IPS-18c (cell line): ENCODE measurements around the gene PIK3R2.
A peak's percentile ranks its signal among the peaks of the same experiment; 100 is the strongest.

Experiments used
- H3K4me3 ChIP-seq: 2 replicates; pipeline ENCODE4 v1.7.0; 2013; ENCODE audit warnings: low read depth, mild to moderate bottlenecking, low read length, moderate library complexity; ENCODE audit not compliant: insufficient read depth
- H3K9me3 ChIP-seq: one replicate; pipeline ENCODE4 v1.6.1; 2013; ENCODE audit warnings: mild to moderate bottlenecking, low read length, moderate library complexity; ENCODE audit not compliant: control insufficient read depth, insufficient read depth

Gene PIK3R2

GRCh38 chr19:18160971-18161635, 8.1 kb downstream of the PIK3R2 start:
- H3K4me3 ChIP-seq, result peak overlapping the region; percentile 20; the same call in 1 of the 2 replicates
- no peaks in the 10 kb centered on the region for H3K9me3 ChIP-seq

DNA sequence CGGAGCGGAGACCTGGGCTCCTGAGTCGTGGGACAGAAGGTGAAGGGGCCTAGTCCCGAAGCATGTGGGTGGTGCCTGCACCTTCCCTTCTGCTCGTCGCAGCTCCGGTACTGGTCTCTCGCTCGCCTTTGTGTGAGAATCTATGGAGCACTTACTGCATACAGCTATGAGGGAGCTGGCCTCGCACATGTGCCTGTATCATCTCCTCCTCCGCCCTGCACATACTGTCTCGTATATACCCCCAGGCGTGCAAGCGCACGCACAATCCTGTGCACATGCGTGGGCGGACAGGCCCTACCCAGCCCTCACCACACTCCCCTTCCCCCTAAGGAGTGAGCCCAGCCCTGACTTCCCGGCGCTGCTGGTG, 8.7 kb downstream of the PIK3R2 start:
- H3K9me3 ChIP-seq, result no peaks in the 10 kb centered on the region
- H3K4me3 ChIP-seq, result no peak overlapping the region

DNA sequence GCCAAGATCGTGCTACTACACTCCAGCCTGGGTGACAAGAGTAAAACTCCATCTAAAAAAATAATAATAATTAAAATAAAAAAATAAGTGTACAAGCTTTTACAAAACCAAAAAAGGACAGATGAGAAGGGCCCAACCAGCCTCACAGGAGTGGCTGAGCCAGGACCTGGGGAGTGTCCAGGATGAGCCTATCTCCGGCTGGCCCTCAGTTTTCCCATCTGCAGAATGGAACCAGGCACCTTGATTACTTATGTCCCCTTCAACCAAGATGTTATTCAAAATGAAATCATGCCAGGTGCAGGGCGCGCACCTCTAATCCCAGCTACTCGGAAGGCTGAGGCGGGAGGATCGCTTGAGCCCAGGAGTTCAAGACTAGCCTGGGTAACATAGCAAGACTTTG, 11.1 kb downstream of the PIK3R2 start:
- H3K4me3 ChIP-seq, result no peak overlapping the region
- no peaks in the 10 kb centered on the region for H3K9me3 ChIP-seq

- Histone ChIP-seq H3K9me3 (no peaks in the 10 kb centered on the region), H3K4me3 (no peak overlapping the region)
Observed at GRCh38 chr19:18165794-18166544, 13.0 kb downstream of the PIK3R2 start.

- Histone ChIP-seq H3K4me3 (no peak overlapping the region), H3K9me3 (no peaks in the 10 kb centered on the region)
Observed at GRCh38 chr19:18167011-18167410, 14.0 kb downstream of the PIK3R2 start.

DNA sequence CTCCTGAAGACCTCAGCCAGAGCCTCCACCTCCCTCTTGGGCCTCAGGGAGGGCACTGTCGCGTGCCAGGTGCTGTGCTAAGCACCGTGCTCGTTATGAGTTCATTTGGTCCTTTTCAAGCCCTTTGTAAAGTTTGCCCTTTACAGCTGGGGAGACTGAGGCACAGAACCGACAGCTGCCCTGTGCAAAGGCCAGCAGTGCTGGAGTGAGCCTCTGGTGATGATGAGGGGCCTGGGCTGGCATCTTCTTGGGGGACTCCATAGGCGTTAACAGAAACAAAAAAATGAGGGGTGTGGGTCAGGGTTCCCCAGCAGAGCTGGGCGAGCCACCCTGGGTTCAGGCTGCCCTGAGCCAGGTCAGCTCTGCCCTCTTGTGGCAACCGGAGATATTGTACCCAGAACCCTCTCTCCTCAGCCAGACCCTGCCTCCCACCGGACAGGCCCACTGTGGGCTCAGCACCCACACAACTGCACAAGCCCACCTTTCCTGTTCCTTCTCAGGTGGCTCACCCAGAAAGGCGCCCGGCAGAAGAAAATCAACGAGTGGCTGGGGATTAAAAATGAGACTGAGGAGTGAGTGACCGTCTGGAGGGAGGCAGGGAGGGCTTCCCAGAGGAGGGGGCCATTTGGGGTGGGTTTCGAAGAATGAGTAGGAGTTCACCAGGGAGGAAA, 15.1 kb downstream of the PIK3R2 start:
- no peak overlapping the region for H3K4me3 ChIP-seq

GRCh38 chr19:18168673-18169381, 15.9 kb downstream of the PIK3R2 start:
- Histone ChIP-seq H3K9me3 (no peaks in the 10 kb centered on the region), H3K4me3 (no peak overlapping the region)

More for the DNA sequence above, 15.1 kb downstream of the PIK3R2 start:
- no peaks in the 10 kb centered on the region for H3K9me3 ChIP-seq

- Histone ChIP-seq H3K4me3 (no peak overlapping the region), H3K9me3 (no peaks in the 10 kb centered on the region)
Observed at GRCh38 chr19:18170714-18171255, 17.8 kb downstream of the PIK3R2 start.

DNA sequence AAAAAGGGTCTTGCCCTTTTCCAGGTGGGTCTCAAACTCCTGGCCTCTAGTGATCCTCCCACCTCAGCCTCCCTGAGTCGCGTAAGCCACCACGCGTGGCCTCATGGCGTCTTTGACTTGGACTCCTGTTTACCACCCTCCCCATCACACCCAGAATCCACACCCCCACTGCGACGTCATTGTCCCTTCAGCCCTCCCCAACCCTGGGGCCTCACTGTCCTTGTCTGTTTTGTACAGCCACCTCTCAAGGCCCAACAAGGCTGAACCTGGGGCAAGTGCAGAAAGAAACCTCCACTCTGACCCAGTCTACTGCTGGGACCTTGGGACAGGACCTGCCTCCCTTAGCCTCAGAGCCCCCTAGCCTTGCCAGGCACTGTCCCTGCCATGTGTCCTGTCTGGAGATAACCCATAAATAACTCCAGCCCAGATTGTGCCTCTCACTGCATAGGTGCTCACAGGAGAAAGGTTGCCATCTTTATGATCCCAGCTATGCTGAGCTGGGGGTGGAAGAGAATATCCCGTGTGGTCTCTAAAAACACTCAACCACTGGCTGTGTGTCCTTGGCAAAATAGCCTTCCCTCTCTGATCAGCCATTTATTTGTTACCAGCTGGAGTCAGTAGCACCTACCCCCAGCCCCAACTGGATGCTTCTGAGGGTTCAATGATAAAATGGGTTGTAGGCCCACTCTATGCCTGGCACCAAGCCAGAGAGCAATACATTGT, 18.8 kb downstream of the PIK3R2 start:
- Histone ChIP-seq H3K9me3 (no peaks in the 10 kb centered on the region), H3K4me3 (no peak overlapping the region)

DNA sequence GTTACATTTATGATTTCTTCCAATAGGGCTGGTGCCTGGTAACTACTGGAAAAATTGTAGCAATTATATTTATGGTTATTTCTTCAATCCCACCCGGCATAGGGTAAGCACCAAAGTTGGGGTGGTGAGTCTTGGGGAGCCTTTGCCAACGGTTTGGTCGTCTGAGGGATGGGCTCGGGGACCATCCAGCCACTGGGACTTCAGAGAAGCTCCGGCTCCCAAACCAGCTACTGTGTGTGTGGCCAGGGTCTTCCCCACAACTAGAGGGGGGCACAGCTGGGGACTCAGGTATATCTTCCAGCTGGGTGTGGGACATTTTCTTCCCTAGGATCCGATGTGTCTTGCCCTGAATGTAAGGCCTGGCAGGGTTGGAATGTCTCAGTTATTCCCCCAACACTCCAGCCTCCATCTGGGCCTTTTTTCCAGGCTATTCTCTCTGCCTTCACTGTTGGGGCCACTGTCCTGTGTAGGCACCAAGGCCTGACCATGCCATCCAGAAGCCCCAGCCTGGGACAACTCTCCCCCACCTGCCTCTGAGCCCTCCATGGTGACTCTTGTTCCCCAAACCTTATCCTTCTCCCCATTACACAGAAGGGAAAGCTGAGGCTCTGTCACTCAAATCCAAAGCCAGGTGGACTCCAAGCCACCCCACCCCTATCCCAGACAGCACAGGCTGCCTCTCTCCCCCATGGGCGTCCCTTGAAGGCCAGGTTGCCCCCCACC, 19.5 kb downstream of the PIK3R2 start:
- H3K4me3 ChIP-seq, result no peak overlapping the region
- no peaks in the 10 kb centered on the region for H3K9me3 ChIP-seq

DNA sequence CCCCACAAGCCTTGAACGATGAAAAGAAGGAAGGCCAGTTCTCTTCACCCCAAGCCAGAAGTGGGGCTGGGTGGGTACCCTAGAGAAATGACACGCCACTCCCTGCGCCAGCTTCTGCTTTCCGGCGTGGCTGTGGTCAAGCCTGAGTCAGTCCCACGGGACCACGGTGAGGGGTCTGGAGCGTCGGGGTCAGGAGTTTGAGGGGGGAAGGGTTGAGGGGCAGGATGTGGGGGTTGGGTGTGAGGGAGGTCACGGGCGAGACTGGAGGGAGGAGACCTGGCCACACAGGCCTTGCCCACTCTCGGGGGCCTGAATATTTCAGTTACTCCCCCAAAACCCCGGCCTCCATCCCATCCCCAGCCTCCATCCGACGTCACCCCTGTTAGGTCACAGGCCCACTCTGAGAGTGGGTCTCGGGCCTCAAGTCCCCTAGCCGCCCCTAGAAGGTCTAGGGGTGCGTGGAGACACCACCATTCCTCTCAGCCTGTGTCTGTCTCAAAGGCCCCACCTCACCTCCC, 20.1 kb downstream of the PIK3R2 start:
- peak overlapping the region; percentile 73; the same call in 1 of the 2 replicates for H3K4me3 ChIP-seq
- no peaks in the 10 kb centered on the region for H3K9me3 ChIP-seq

- H3K9me3 ChIP-seq, result no peaks in the 10 kb centered on the region
- peak within 1 kb of the TSS; percentile 73 for H3K4me3 ChIP-seq
Observed at GRCh38 chr19:18173572-18174288, 20.8 kb downstream of the PIK3R2 start, which contains the start of gene IFI30. Gene IFI30 (plus strand): TSS chr19:18173813. CDS start chr19:18173842, 29 bp downstream.

GRCh38 chr19:18174983-18175382, 22.0 kb downstream of the PIK3R2 start:
- no peaks in the 10 kb centered on the region for H3K9me3 ChIP-seq
- H3K4me3 ChIP-seq, result no peak overlapping the region

GRCh38 chr19:18176367-18177310, 23.7 kb downstream of the PIK3R2 start:
- no peaks in the 10 kb centered on the region for H3K9me3 ChIP-seq
- H3K4me3 ChIP-seq, result no peak overlapping the region
